Natural killer cell (primary cell): ENCODE results near the gene RECQL. TPM values are rescaled to one million over a fixed set of nuclear protein-coding genes. Genes with fewer than 3 reads are reported as not detected.
A peak's percentile ranks its signal among the peaks of the same experiment; 100 is the strongest.
"Not testable (repeated sequence)": the region's sequence is repeated elsewhere in the genome, so short reads cannot be mapped to it uniquely, and the experiment has no call there.

Source experiments
- ATAC-seq, 3 donors: fragments of 150-1000 bp in 2 of 3; fragments of 200-7000 bp in 1 of 3; cut with Tn5 transposase; 1 replicate in 1 of 3; 2 replicates in 2 of 3; pipeline ENCODE4 v1.10.0; 2021; ENCODE audit warnings: mild to moderate bottlenecking in 2 of 3, moderate library complexity in 2 of 3
- DNase-seq, 2 donors: peaks; one replicate each; pipeline versions ENCODE4 v3.0.0 to v3.0.0-alpha.2; 2013 to 2021; ENCODE audit warnings: mixed read lengths in 1 of 2
- H3K27ac ChIP-seq: one replicate; pipeline ENCODE4 v1.5.1; 2013; ENCODE audit warnings: mild to moderate bottlenecking, low read length
- H3K27me3 ChIP-seq: one replicate; pipeline ENCODE4 v1.6.1; 2013; ENCODE audit warnings: low read length; ENCODE audit not compliant: control insufficient read depth, insufficient read depth
- H3K36me3 ChIP-seq: one replicate; pipeline ENCODE4 v1.6.1; 2013; ENCODE audit warnings: low read length; ENCODE audit not compliant: control insufficient read depth, insufficient read depth
- H3K4me1 ChIP-seq: one replicate; pipeline ENCODE4 v1.6.1; 2013; ENCODE audit warnings: low read length; ENCODE audit not compliant: control insufficient read depth, insufficient read depth
- H3K4me3 ChIP-seq: one replicate; pipeline ENCODE4 v1.5.1; 2013; ENCODE audit warnings: low read length
- H3K9me3 ChIP-seq: one replicate; pipeline ENCODE4 v1.6.1; 2013; ENCODE audit warnings: low read length; ENCODE audit not compliant: control insufficient read depth, insufficient read depth
- H3K27ac Mint-ChIP-seq, 2 donors: one replicate each; pipeline ENCODE4 v1.8.0; 2022; ENCODE audit warnings: mild to moderate bottlenecking in 2 of 2, mixed read lengths in 2 of 2, moderate library complexity in 1 of 2
- H3K27me3 Mint-ChIP-seq, 2 donors: one replicate each; pipeline ENCODE4 v1.8.0; 2022; ENCODE audit warnings: low read depth in 2 of 2, mixed read lengths in 2 of 2
- H3K36me3 Mint-ChIP-seq: one replicate; pipeline ENCODE4 v1.8.0; 2022; ENCODE audit warnings: mixed read lengths
- H3K4me1 Mint-ChIP-seq, 2 donors: one replicate each; pipeline ENCODE4 v1.8.0; 2022; ENCODE audit warnings: mixed read lengths in 2 of 2
- H3K4me3 Mint-ChIP-seq: one replicate; pipeline ENCODE4 v1.8.0; 2022; ENCODE audit warnings: mild to moderate bottlenecking, moderate library complexity, mixed read lengths
- H3K9me3 Mint-ChIP-seq, 2 donors: one replicate each; pipeline ENCODE4 v1.8.0; 2022; ENCODE audit warnings: mixed read lengths in 2 of 2
- CTCF ChIP-seq: fragments of 200-600 bp; IDR thresholded peaks from one replicate; pipeline ENCODE4 v1.8.0; 2022; ENCODE audit warnings: antibody characterized with exemption
- WGBS: methylation state at CpG from one replicate; pipeline ENCODE4 v1.1.7; 2013; ENCODE audit warnings: missing lambda C conversion rate; ENCODE audit not compliant: insufficient coverage; 5-methylcytosine and 5-hydroxymethylcytosine counted together
- intact Hi-C: fragments of 100-400 bp; cut with micrococcal nuclease; formaldehyde crosslinking; loops from one replicate; pipeline ENCODE4 v1.14.2; 2022
- total RNA-seq, 4 donors: library from RNA; stranded (reverse); fragments of 120-200 nt in 1 of 4; gene quantifications; one replicate each; pipeline versions ENCODE4 v1.2.3 to v1.2.4, GENCODE V29; 2013 to 2022

RECQL gene
- total RNA-seq, 3 donors from 2014 or later (not counting 1 experiment from before 2014, with no cell fraction given): 39.4 to 46.8 (median 40.1) TPM

DNA sequence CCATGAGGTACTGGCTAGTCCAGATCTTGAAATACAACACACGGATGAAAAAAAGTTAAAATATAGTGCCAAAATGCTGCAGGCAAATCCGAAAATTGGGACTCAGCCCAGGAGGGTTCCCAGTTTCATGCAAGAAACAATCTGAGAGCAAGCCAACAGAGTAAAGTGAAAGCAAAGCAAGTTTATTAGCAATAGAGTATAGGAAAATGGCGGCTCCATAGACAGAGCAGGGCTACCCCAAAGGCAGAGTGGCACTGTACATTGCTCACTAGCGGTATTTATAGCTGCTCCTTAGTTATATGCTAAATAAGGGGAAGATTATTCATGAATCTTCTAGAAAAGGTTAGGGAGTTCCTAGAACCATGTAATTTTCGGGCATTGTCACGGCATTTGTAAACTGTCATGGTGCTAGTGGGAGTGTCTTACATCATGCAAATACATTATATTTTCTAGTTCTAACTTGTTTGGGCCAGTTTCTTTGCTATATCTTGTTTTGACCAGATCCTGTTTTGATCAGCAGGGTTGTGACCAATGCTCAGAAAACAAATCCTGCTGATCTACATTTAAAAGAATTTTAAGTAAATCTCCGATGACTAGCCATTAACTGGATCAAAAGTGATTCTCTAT, 29.1 kb downstream of the RECQL start:
- intact Hi-C loops: no loop called here
- Histone ChIP-seq H3K4me3 (no peak overlapping the region), H3K36me3 (peaks cover 74% of the 10 kb centered on the region), H3K27me3 (no peaks in the 10 kb centered on the region), H3K9me3 (no peaks in the 10 kb centered on the region), H3K27ac (no peak overlapping the region), H3K4me1 (no peaks in the 10 kb centered on the region)
- H3K9me3 Mint-ChIP-seq: no peaks in the 10 kb centered on the region
- ATAC-seq: no peak
- TF ChIP-seq CTCF: no peak
- peaks cover 12% of the 10 kb centered on the region for H3K36me3 Mint-ChIP-seq
- no peaks in the 10 kb centered on the region for H3K4me1 Mint-ChIP-seq
- WGBS: 97% methylated on average over 6 of the region's 7 CpGs
- peak overlapping the region in 1 of 2 donors; percentile 8 for H3K27ac Mint-ChIP-seq
- no peak overlapping the region for H3K4me3 Mint-ChIP-seq
- no peaks in the 10 kb centered on the region for H3K27me3 Mint-ChIP-seq
- no peak for DNase-seq

DNA sequence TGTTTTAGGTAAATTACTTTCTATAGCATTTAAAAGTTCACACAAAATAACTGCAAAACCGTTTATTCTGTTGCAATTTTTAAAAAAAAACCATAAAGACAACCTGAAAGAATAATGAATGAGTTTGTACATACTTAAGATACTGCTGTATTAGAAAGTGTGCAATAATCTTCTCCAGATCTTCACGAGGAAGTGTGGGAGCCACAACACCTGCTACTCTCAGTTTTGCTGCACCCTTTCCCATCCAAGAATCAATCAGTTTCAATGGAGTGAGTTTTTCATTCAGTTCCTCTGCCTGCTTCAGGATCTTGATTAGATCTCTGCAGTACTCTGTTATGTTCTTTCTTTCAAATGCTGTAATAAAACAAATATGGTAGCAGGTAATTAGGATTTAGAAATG, 30.1 kb downstream of the RECQL start:
- Mint-ChIP-seq H3K9me3 (no peaks in the 10 kb centered on the region), H3K4me1 (peaks cover 4 to 5% of the 10 kb centered on the region in 2 donors), H3K4me3 (no peak overlapping the region), H3K27ac (peak overlapping the region; percentile 22 to 29), H3K27me3 (no peaks in the 10 kb centered on the region), H3K36me3 (peaks cover 12% of the 10 kb centered on the region)
- H3K36me3 ChIP-seq: peaks cover 67% of the 10 kb centered on the region
- no peak for DNase-seq
- no peaks in the 10 kb centered on the region for H3K27me3 ChIP-seq
- intact Hi-C loops: no loop called here
- no peak for ATAC-seq
- WGBS: 83% methylated on average over 1 of the region's 2 CpGs
- H3K4me3 ChIP-seq: no peak overlapping the region
- no peak for TF ChIP-seq CTCF
- no peaks in the 10 kb centered on the region for H3K9me3 ChIP-seq
- H3K4me1 ChIP-seq: no peaks in the 10 kb centered on the region
- H3K27ac ChIP-seq: no peak overlapping the region

DNA sequence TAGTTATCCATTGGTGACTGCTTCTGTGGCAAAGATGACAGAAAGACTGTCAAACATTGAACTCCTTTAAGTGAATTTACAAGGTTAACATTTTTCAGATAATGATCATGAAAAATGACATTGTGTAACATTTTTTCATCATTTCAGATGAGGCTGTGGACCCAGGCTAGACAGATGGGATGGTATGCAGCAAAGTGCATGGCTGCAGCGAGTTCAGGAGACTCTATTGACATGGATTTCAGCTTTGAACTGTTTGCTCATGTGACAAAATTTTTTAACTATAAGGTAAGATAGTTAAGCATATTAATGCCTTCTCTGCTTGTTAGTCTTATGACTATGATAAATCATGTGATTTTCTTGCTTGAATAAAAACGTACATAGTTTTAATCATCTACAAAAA, 34.1 kb downstream of the RECQL start:
- H3K9me3 ChIP-seq, H3K4me1 ChIP-seq, H3K9me3 Mint-ChIP-seq, ATAC-seq, DNase-seq, H3K4me3 ChIP-seq, H3K27ac ChIP-seq, H3K27me3 Mint-ChIP-seq, H3K36me3 Mint-ChIP-seq, H3K27me3 ChIP-seq, H3K4me3 Mint-ChIP-seq, intact Hi-C loops, H3K4me1 Mint-ChIP-seq: not testable (repeated sequence)
- peaks cover 46% of the 10 kb centered on the region for H3K36me3 ChIP-seq
- no CpG with 5 or more reads among the region's 2 CpGs for WGBS
- H3K27ac Mint-ChIP-seq: peak overlapping the region; percentile 47 to 52

DNA sequence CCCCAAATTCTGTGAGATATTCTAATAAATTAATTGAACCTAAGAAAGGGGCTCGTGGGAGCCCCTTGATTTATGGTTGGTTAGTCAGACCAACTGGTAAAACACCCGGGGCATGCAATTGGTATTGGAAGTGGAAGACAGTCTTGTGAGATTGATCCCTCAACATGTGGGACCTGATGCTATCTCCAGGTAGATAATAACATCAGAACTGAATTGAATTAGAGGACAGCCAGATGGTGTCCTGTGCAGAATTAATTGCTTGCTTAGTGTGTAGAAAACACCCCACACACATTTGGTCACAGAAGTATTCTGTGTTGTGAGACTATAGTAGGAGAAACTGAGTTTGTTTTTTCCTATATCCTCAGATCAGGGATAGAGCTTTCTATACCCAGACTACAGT, 42.0 kb downstream of the RECQL start:
- Mint-ChIP-seq H3K9me3 (no peaks in the 10 kb centered on the region), H3K27ac (no peak overlapping the region), H3K4me1 (peaks cover 24 to 26% of the 10 kb centered on the region in 2 donors), H3K27me3 (no peaks in the 10 kb centered on the region), H3K36me3 (peaks cover 8% of the 10 kb centered on the region), H3K4me3 (no peak overlapping the region)
- no peak for ATAC-seq
- TF ChIP-seq CTCF: no peak
- no peaks in the 10 kb centered on the region for H3K9me3 ChIP-seq
- no peak overlapping the region for H3K4me3 ChIP-seq
- no peak for DNase-seq
- H3K36me3 ChIP-seq: peaks cover 57% of the 10 kb centered on the region
- H3K27me3 ChIP-seq: no peaks in the 10 kb centered on the region
- no peak overlapping the region for H3K27ac ChIP-seq
- peaks cover 6% of the 10 kb centered on the region for H3K4me1 ChIP-seq
- 89% methylated on average over 2 of the region's 2 CpGs for WGBS
- intact Hi-C loops: no loop called here
